HEK293 (cell line): ENCODE results near the gene PHEX.

ENCODE experiments used
- PBX3 ChIP-seq: sonication (generic); formaldehyde crosslinking; IDR thresholded peaks from 2 replicates; pipeline ENCODE4 v1.8.1; 2022; ENCODE audit warnings: mild to moderate bottlenecking, moderate library complexity, missing genetic modification reagents
- YY1 ChIP-seq: fragments of 450-650 bp; formaldehyde crosslinking; IDR thresholded peaks from 2 replicates; pipeline ENCODE4 v1.5.1; 2018; ENCODE audit warnings: missing biosample characterization, missing genetic modification characterization
- ZBTB20 ChIP-seq: fragments of 450-650 bp; formaldehyde crosslinking; IDR thresholded peaks from 2 replicates; pipeline ENCODE4 v1.5.1; 2016; ENCODE audit warnings: missing biosample characterization, missing genetic modification characterization
- ZFP37 ChIP-seq: fragments of 450-650 bp; formaldehyde crosslinking; IDR thresholded peaks from 2 replicates; pipeline ENCODE4 v1.5.1; 2016; ENCODE audit warnings: missing biosample characterization, missing genetic modification characterization
- ZNF10 ChIP-seq: fragments of 450-650 bp; formaldehyde crosslinking; IDR thresholded peaks from 2 replicates; pipeline ENCODE4 v1.5.1; 2017; ENCODE audit warnings: missing biosample characterization, missing genetic modification characterization
- ZNF639 ChIP-seq: fragments of 450-650 bp; formaldehyde crosslinking; IDR thresholded peaks from 2 replicates; pipeline ENCODE4 v1.5.1; 2016; ENCODE audit warnings: missing biosample characterization, missing genetic modification characterization
- TF ChIP-seq, protein P1 (sequence below): fragments of 450-650 bp; IDR thresholded peaks from 2 replicates; pipeline ENCODE4 v1.5.1; 2018; ENCODE audit warnings: missing biosample characterization, mild to moderate bottlenecking, missing genetic modification characterization

- no peak for TF ChIP-seq ZFP37
- no peak for TF ChIP-seq ZNF639 (tag by site-specific recombination)
- TF ChIP-seq PBX3 (CRISPR knock-in tag), result no peak
- TF ChIP-seq YY1 (tag by site-specific recombination), result no peak
- no peak for TF ChIP-seq ZBTB20 (tag by site-specific recombination)
- TF ChIP-seq ZNF10, result no peak
- TF ChIP-seq, protein P1, sequence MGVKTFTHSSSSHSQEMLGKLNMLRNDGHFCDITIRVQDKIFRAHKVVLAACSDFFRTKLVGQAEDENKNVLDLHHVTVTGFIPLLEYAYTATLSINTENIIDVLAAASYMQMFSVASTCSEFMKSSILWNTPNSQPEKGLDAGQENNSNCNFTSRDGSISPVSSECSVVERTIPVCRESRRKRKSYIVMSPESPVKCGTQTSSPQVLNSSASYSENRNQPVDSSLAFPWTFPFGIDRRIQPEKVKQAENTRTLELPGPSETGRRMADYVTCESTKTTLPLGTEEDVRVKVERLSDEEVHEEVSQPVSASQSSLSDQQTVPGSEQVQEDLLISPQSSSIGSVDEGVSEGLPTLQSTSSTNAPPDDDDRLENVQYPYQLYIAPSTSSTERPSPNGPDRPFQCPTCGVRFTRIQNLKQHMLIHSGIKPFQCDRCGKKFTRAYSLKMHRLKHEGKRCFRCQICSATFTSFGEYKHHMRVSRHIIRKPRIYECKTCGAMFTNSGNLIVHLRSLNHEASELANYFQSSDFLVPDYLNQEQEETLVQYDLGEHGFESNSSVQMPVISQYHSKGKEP (tag by site-specific recombination), result no peak
Observed at GRCh38 chrX:22139822-22140221, 107.7 kb downstream of the PHEX start.
